Stimulated activated CD8-positive, alpha-beta memory T cell treated with anti-CD3 and anti-CD28 coated beads, Interleukin-15, amount 100 ng/mL, for 24 hours (primary cell): ENCODE results near the gene CNBD2.
A peak's percentile ranks its signal among the peaks of the same experiment; 100 is the strongest.
"Not testable (repeated sequence)": the region's sequence is repeated elsewhere in the genome, so short reads cannot be mapped to it uniquely, and the experiment has no call there.

Experiments used
- DNase-seq: peaks from one replicate; pipeline ENCODE4 v3.0.0-alpha.2; 2020; ENCODE audit warnings: low read depth

Gene CNBD2

GRCh38 chr20:35967979-35968640, at the start of gene CNBD2:
TSS of gene CNBD2 (plus strand) at chr20:35968590. CDS start at chr20:35968763, 173 bp downstream.
- no peak for DNase-seq

GRCh38 chr20:35920523-35920922, 47.9 kb upstream of the CNBD2 start:
- no peak for DNase-seq

- no peak for DNase-seq
These were observed 39.1 kb upstream of the CNBD2 start for GRCh38 chr20:35929301-35929700.

- no peak for DNase-seq
These were observed 34.3 kb upstream of the CNBD2 start for GRCh38 chr20:35934050-35934449.

GRCh38 chr20:35939264-35939663, 29.1 kb upstream of the CNBD2 start:
- no peak for DNase-seq

GRCh38 chr20:35941620-35942019, 26.8 kb upstream of the CNBD2 start:
- DNase-seq, result no peak

- DNase-seq, result no peak
These were observed 26.1 kb upstream of the CNBD2 start for GRCh38 chr20:35942243-35942642.

GRCh38 chr20:35947489-35947888, 20.9 kb upstream of the CNBD2 start:
- no peak for DNase-seq

GRCh38 chr20:35947907-35948306, 20.5 kb upstream of the CNBD2 start:
- no peak for DNase-seq

GRCh38 chr20:35950093-35950492, 18.3 kb upstream of the CNBD2 start:
- DNase-seq, result no peak

- DNase-seq, result not testable (repeated sequence)
These were observed 16.3 kb upstream of the CNBD2 start for GRCh38 chr20:35952080-35952479.

GRCh38 chr20:35952480-35953386, 15.7 kb upstream of the CNBD2 start:
- no peak for DNase-seq

- peak; percentile 44 for DNase-seq
These were observed 14.8 kb upstream of the CNBD2 start for GRCh38 chr20:35953387-35954199.

GRCh38 chr20:35954200-35954906, 14.0 kb upstream of the CNBD2 start, which contains the start of gene SCAND1:
TSS of gene SCAND1 (minus strand) at chr20:35954502. CDS start at chr20:35954284, 218 bp downstream.
- DNase-seq, result peak; percentile 89

GRCh38 chr20:35954907-35955251, 13.5 kb upstream of the CNBD2 start:
- no peak for DNase-seq

- no peak for DNase-seq
These were observed 11.8 kb upstream of the CNBD2 start for GRCh38 chr20:35956616-35957015.

- not testable (repeated sequence) for DNase-seq
These were observed 9.1 kb upstream of the CNBD2 start for GRCh38 chr20:35959291-35959690.

- no peak for DNase-seq
These were observed 4.5 kb upstream of the CNBD2 start for GRCh38 chr20:35963878-35964277.

GRCh38 chr20:35968930-35969329, 540 bp downstream of the CNBD2 start:
- DNase-seq, result no peak

- DNase-seq, result no peak
These were observed 3.6 kb downstream of the CNBD2 start for GRCh38 chr20:35971981-35972380.

GRCh38 chr20:35972462-35972861, 4.1 kb downstream of the CNBD2 start:
- no peak for DNase-seq

- DNase-seq, result no peak
These were observed 5.9 kb downstream of the CNBD2 start for GRCh38 chr20:35974256-35974655.
